OCI-LY3 (cell line): ENCODE data around the gene KCNC3.
A peak's percentile ranks its signal among the peaks of the same experiment; 100 is the strongest.

Experiments used
- H2AFZ ChIP-seq: fragments of 200-600, 300-600 bp; shearing (Covaris generic); 2 replicates; pipeline ENCODE4 v1.6.0; 2014; ENCODE audit warnings: antibody characterized with exemption, low read depth, low read length
- H3K27ac ChIP-seq: fragments of 200-600, 300-600 bp; sonication (generic); 2 replicates; pipeline ENCODE4 v1.5.1; 2014; ENCODE audit warnings: mild to moderate bottlenecking, low read length, moderate library complexity, mixed read lengths
- H3K27me3 ChIP-seq: fragments of 200-600, 300-600 bp; sonication (generic); 2 replicates; pipeline ENCODE4 v1.6.1; 2014; ENCODE audit warnings: low read depth, low read length, mixed read lengths
- H3K36me3 ChIP-seq: fragments of 200-600, 300-600 bp; sonication (generic); replicated peaks from 2 replicates; pipeline ENCODE3; 2014; ENCODE audit warnings: low read depth, low read length, mixed read lengths
- H3K4me1 ChIP-seq: fragments of 300-600, 200-600 bp; sonication (generic); 2 replicates; pipeline ENCODE4 v1.6.1; 2014; ENCODE audit warnings: low read length, mixed read lengths
- H3K4me2 ChIP-seq: fragments of 200-600, 300-600 bp; sonication (generic); 2 replicates; pipeline ENCODE4 v1.6.1; 2014; ENCODE audit warnings: low read length, mixed read lengths
- H3K4me3 ChIP-seq: fragments of 300-600, 200-600 bp; sonication (generic); 2 replicates; pipeline ENCODE4 v1.5.1; 2014; ENCODE audit warnings: antibody characterized with exemption, mild to moderate bottlenecking, low read length, moderate library complexity
- H3K79me2 ChIP-seq: fragments of 300-600, 200-600 bp; shearing (Covaris generic); 2 replicates; pipeline ENCODE4 v1.6.1; 2014; ENCODE audit warnings: mild to moderate bottlenecking, low read length, mixed read lengths
- H3K9ac ChIP-seq: fragments of 300-600, 200-600 bp; shearing (Covaris generic); 2 replicates; pipeline ENCODE4 v1.6.0; 2014; ENCODE audit warnings: mild to moderate bottlenecking, low read length, moderate library complexity
- H3K9me3 ChIP-seq: fragments of 200-600, 300-600 bp; shearing (Covaris generic); 2 replicates; pipeline ENCODE4 v1.6.1; 2014; ENCODE audit warnings: low read length, mixed read lengths; ENCODE audit not compliant: insufficient read depth
- H4K20me1 ChIP-seq: fragments of 200-600, 300-600 bp; sonication (generic); 2 replicates; pipeline ENCODE4 v1.6.1; 2016; ENCODE audit warnings: low read length, mixed read lengths; ENCODE audit not compliant: insufficient read depth
- CTCF ChIP-seq: fragments of 200-600, 300-600 bp; sonication (generic); IDR thresholded peaks from 2 replicates; pipeline ENCODE4 v1.5.1; 2014; ENCODE audit warnings: antibody characterized with exemption, low read length, low read depth
- EZH2phosphoT487 ChIP-seq: fragments of 200-600 bp; shearing (Covaris generic); IDR thresholded peaks from 2 replicates; pipeline ENCODE4 v1.6.1; 2018; ENCODE audit warnings: antibody characterized with exemption, mixed run types, low read depth

Gene KCNC3

GRCh38 chr19:50266896-50267295 lies 62.3 kb downstream of the KCNC3 start:
- Histone ChIP-seq H3K27me3 (no peaks in the 10 kb centered on the region), H3K79me2 (no peaks in the 10 kb centered on the region), H3K36me3 (no peaks in the 10 kb centered on the region), H3K4me1 (no peaks in the 10 kb centered on the region), H2AFZ (no peak overlapping the region), H3K9me3 (no peaks in the 10 kb centered on the region), H3K4me2 (no peak overlapping the region), H3K4me3 (no peak overlapping the region), H3K9ac (no peak overlapping the region), H3K27ac (no peak overlapping the region), H4K20me1 (no peaks in the 10 kb centered on the region)
- TF ChIP-seq EZH2phosphoT487 (no peak), CTCF (no peak)

DNA sequence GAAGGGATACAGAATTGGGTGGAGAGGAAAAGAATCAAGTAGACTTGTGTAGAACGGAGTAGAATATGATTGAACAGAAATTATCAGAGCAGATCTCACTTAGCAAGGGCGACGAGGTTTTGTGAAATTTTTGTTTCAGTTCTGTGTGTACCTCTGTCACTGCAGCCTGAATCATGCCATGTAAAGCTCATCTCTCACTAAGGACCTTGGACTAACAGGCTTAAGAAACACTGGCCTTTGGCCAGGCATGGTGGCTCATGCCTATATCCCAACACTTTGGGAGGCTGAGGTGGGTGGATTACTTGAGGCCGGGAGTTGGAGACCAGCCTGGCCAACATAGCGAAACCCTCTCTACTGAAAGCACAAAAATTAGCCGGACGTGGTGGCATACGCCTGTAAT lies 63.1 kb downstream of the KCNC3 start:
- no peak overlapping the region for H3K27ac ChIP-seq
- TF ChIP-seq CTCF (no peak), EZH2phosphoT487 (no peak)
- H3K36me3 ChIP-seq: no peaks in the 10 kb centered on the region

GRCh38 chr19:50264483-50265186 lies 64.5 kb downstream of the KCNC3 start:
- H2AFZ ChIP-seq: no peak overlapping the region
- H4K20me1 ChIP-seq: no peaks in the 10 kb centered on the region
- TF ChIP-seq EZH2phosphoT487: no peak
- peak; percentile 46 for TF ChIP-seq CTCF
- no peak overlapping the region for H3K9ac ChIP-seq
- no peak overlapping the region for H3K27ac ChIP-seq
- H3K9me3 ChIP-seq: no peaks in the 10 kb centered on the region
- H3K79me2 ChIP-seq: no peaks in the 10 kb centered on the region
- no peak overlapping the region for H3K4me3 ChIP-seq
- H3K4me1 ChIP-seq: no peaks in the 10 kb centered on the region
- no peaks in the 10 kb centered on the region for H3K36me3 ChIP-seq
- H3K4me2 ChIP-seq: no peak overlapping the region
- no peaks in the 10 kb centered on the region for H3K27me3 ChIP-seq

More for the DNA sequence above, 63.1 kb downstream of the KCNC3 start:
- Histone ChIP-seq H3K4me3 (no peak overlapping the region), H3K4me1 (no peaks in the 10 kb centered on the region), H3K79me2 (no peaks in the 10 kb centered on the region), H3K9me3 (no peaks in the 10 kb centered on the region), H4K20me1 (no peaks in the 10 kb centered on the region), H3K4me2 (no peak overlapping the region), H3K9ac (no peak overlapping the region), H3K27me3 (no peaks in the 10 kb centered on the region), H2AFZ (no peak overlapping the region)

GRCh38 chr19:50263176-50263575 lies 66.0 kb downstream of the KCNC3 start:
- Histone ChIP-seq H2AFZ (no peak overlapping the region), H3K27ac (no peak overlapping the region), H3K4me2 (no peak overlapping the region), H3K4me1 (peaks cover 3% of the 10 kb centered on the region; the same call in 1 of the 2 replicates), H4K20me1 (no peaks in the 10 kb centered on the region), H3K79me2 (no peaks in the 10 kb centered on the region), H3K27me3 (no peaks in the 10 kb centered on the region), H3K36me3 (no peaks in the 10 kb centered on the region), H3K9ac (no peak overlapping the region), H3K9me3 (no peaks in the 10 kb centered on the region), H3K4me3 (no peak overlapping the region)
- TF ChIP-seq EZH2phosphoT487 (no peak), CTCF (no peak)
